HCT116 (cell line): ENCODE results near the gene ADGRB3. TPM values are rescaled to one million over a fixed set of nuclear protein-coding genes. Genes with fewer than 3 reads are reported as not detected.

Source experiments
- ATAC-seq: fragments of 200-7000 bp; cut with Tn5 transposase; 2 replicates; pipeline ENCODE4 v1.9.1; 2020; ENCODE audit warnings: mild to moderate bottlenecking, moderate library complexity
- BruUV-seq: library from RNA; stranded (reverse); fragments of 400-500 nt; replicated peaks from 2 replicates; lab custom pipeline; 2021; lab: Mats Ljungman, UMichigan
- CTCF ChIA-PET: fragments of 300-600 bp; sonication (Branson Sonifier 250); formaldehyde crosslinking; loops from one replicate; lab custom pipeline; 2021; ENCODE audit warnings: antibody characterized with exemption; lab: Charles Lee
- POLR2A ChIA-PET: fragments of 300-600, 350-600 bp; sonication (Branson Sonifier 250); formaldehyde crosslinking; loops from one replicate; lab custom pipeline; 2021; ENCODE audit warnings: antibody characterized with exemption; lab: Charles Lee
- RAD21 ChIA-PET, 2 experiments: fragments of 300-600 bp; sonication (Branson Sonifier 250); formaldehyde crosslinking; loops; one replicate each; lab custom pipeline; 2023; ENCODE audit warnings: low total read pairs in 2 of 2; ENCODE audit not compliant: uncharacterized antibody in 2 of 2, unreplicated experiment in 2 of 2, low non-redundant PET in 1 of 2; lab: Charles Lee
- DNase-seq: peaks from one replicate; pipeline ENCODE4 v3.0.0-alpha.2; 2010; ENCODE audit warnings: low read depth, low spot score
- H2AFZ ChIP-seq: fragments of 200-600 bp; shearing (Covaris generic), sonication (generic); 2 replicates; pipeline ENCODE4 v1.6.1; 2017; ENCODE audit warnings: low read depth, mixed run types, mixed read lengths, antibody characterized with exemption, low read length; ENCODE audit not compliant: poor library complexity, severe bottlenecking
- H3K27ac ChIP-seq: 2 replicates; pipeline ENCODE4 v1.5.1; 2012; ENCODE audit warnings: low read depth, low read length
- H3K27me3 ChIP-seq: fragments of 200-600 bp; sonication (generic); 2 replicates; pipeline ENCODE4 v1.6.1; 2016; ENCODE audit warnings: mixed run types, low read length, mixed read lengths; ENCODE audit not compliant: insufficient read depth
- H3K36me3 ChIP-seq, 2 experiments: fragments of 200-500 bp in 1 of 2; fragments of 200-600 bp in 1 of 2; sonication (Bioruptor generic) in 1 of 2; sonication (generic) in 1 of 2; 2 replicates each; pipeline versions ENCODE4 v1.5.1 to v1.6.1; 2014 to 2016; ENCODE audit warnings: low read length in 2 of 2, inconsistent platforms in 1 of 2, mixed read lengths in 1 of 2, mixed run types in 1 of 2; ENCODE audit not compliant: insufficient read depth in 2 of 2, control insufficient read depth in 1 of 2
- H3K4me1 ChIP-seq, 2 experiments: fragments of 200-600 bp in 1 of 2; sonication (generic) in 1 of 2; 2 replicates each; pipeline versions ENCODE4 v1.5.1 to v1.6.1; 2012 to 2017; ENCODE audit warnings: low read length in 2 of 2, inconsistent platforms in 1 of 2, mild to moderate bottlenecking in 1 of 2, mixed read lengths in 1 of 2, mixed run types in 1 of 2, moderate library complexity in 1 of 2; ENCODE audit not compliant: insufficient read depth in 2 of 2, control insufficient read depth in 1 of 2
- H3K4me2 ChIP-seq: fragments of 200-600 bp; sonication (generic); 2 replicates; pipeline ENCODE4 v1.6.1; 2017; ENCODE audit warnings: mixed run types, low read length, mixed read lengths
- H3K4me3 ChIP-seq, 2 experiments: fragments of 200-600 bp in 1 of 2; sonication (generic) in 1 of 2; replicated peaks in 1 of 2; 2 replicates each; pipeline ENCODE4 v1.5.1; 2011 to 2016; ENCODE audit warnings: low read length in 2 of 2, control low read depth in 1 of 2, low read depth in 1 of 2, mild to moderate bottlenecking in 1 of 2, mixed read lengths in 1 of 2, mixed run types in 1 of 2
- H3K79me2 ChIP-seq: fragments of 200-600 bp; sonication (generic); 2 replicates; pipeline ENCODE4 v1.6.1; 2017; ENCODE audit warnings: mild to moderate bottlenecking, mixed run types, low read length, moderate library complexity, mixed read lengths; ENCODE audit not compliant: insufficient read depth
- H3K9ac ChIP-seq: fragments of 200-600 bp; sonication (generic); 2 replicates; pipeline ENCODE4 v1.6.1; 2016; ENCODE audit warnings: low read length, mixed read lengths
- H3K9me2 ChIP-seq: fragments of 200-600 bp; sonication (generic), shearing (Covaris generic); 2 replicates; pipeline ENCODE4 v1.6.1; 2017; ENCODE audit warnings: mixed run types, mild to moderate bottlenecking, moderate library complexity; ENCODE audit not compliant: insufficient read depth
- H3K9me3 ChIP-seq, 2 experiments: fragments of 200-500 bp in 1 of 2; fragments of 200-600 bp in 1 of 2; sonication (Bioruptor generic) in 1 of 2; sonication (generic) in 1 of 2; 2 replicates each; pipeline ENCODE4 v1.6.1; 2014 to 2017; ENCODE audit warnings: low read length in 2 of 2, mixed read lengths in 2 of 2, inconsistent platforms in 1 of 2, low read depth in 1 of 2, mild to moderate bottlenecking in 1 of 2, mixed run types in 1 of 2, moderate library complexity in 1 of 2; ENCODE audit not compliant: control insufficient read depth in 1 of 2, insufficient read depth in 1 of 2
- H4K20me1 ChIP-seq: fragments of 200-600 bp; sonication (generic), shearing (Covaris generic); 2 replicates; pipeline ENCODE4 v1.6.1; 2017; ENCODE audit warnings: mixed run types, mild to moderate bottlenecking, moderate library complexity; ENCODE audit not compliant: insufficient read depth
- ATF3 ChIP-seq: IDR thresholded peaks from 2 replicates; pipeline ENCODE4 v1.6.1; 2012
- CEBPB ChIP-seq: IDR thresholded peaks from 2 replicates; pipeline ENCODE4 v1.6.1; 2012; ENCODE audit warnings: low read depth
- EGR1 ChIP-seq: IDR thresholded peaks from 2 replicates; pipeline ENCODE4 v1.6.1; 2012; ENCODE audit warnings: low read depth
- ELF1 ChIP-seq: IDR thresholded peaks from 2 replicates; pipeline ENCODE4 v1.6.1; 2012; ENCODE audit warnings: low read depth, borderline replicate concordance
- EZH2 ChIP-seq: fragments of 200-600 bp; sonication (generic); IDR thresholded peaks from 2 replicates; pipeline ENCODE4 v1.6.1; 2017; ENCODE audit warnings: antibody characterized with exemption, mixed run types
- EZH2phosphoT487 ChIP-seq: fragments of 200-600 bp; IDR thresholded peaks from 2 replicates; pipeline ENCODE4 v1.6.1; 2018; ENCODE audit warnings: antibody characterized with exemption, borderline replicate concordance
- FOSL1 ChIP-seq: IDR thresholded peaks from 2 replicates; pipeline ENCODE4 v1.6.1; 2012; ENCODE audit warnings: low read depth
- JUND ChIP-seq: IDR thresholded peaks from 2 replicates; pipeline ENCODE4 v1.6.1; 2012
- POLR2AphosphoS5 ChIP-seq: IDR thresholded peaks from 2 replicates; pipeline ENCODE4 v1.6.1; 2011; ENCODE audit warnings: mild to moderate bottlenecking, low read depth, low read length, moderate library complexity
- RAD21 ChIP-seq: IDR thresholded peaks from 2 replicates; pipeline ENCODE4 v1.6.1; 2012; ENCODE audit warnings: low read depth, mild to moderate bottlenecking
- SRF ChIP-seq: IDR thresholded peaks from 2 replicates; pipeline ENCODE4 v1.6.1; 2012; ENCODE audit warnings: low read depth
- TCF7L2 ChIP-seq: IDR thresholded peaks from 2 replicates; pipeline ENCODE4 v1.7.0; 2011; ENCODE audit warnings: borderline replicate concordance, inconsistent platforms; ENCODE audit not compliant: insufficient read depth, insufficient read length; ENCODE audit errors: extremely low read depth
- intact Hi-C: fragments of 100-400 bp; cut with micrococcal nuclease; formaldehyde crosslinking; loops from 2 replicates; pipeline ENCODE4 v1.10.0; 2022
- total RNA-seq: library from RNA; stranded (reverse); gene quantifications from one replicate; pipeline ENCODE4 v1.2.1, GENCODE V29; 2021; ENCODE audit not compliant: unreplicated experiment
- TF ChIP-seq, protein P1 (sequence below): IDR thresholded peaks from 2 replicates; pipeline ENCODE4 v1.6.1; 2012
- TF ChIP-seq, protein P2 (sequence below), 3 experiments: fragments of 200-600 bp in 1 of 3; sonication (generic) in 1 of 3; IDR thresholded peaks in 2 of 3; conservative IDR thresholded peaks in 1 of 3; 2 replicates each; pipeline ENCODE4 v1.5.1; 2012 to 2017; ENCODE audit warnings: low read depth in 2 of 3, low read length in 2 of 3, antibody characterized with exemption in 1 of 3, borderline replicate concordance in 1 of 3, control low read depth in 1 of 3, mild to moderate bottlenecking in 1 of 3, mixed read lengths in 1 of 3, mixed run types in 1 of 3, moderate library complexity in 1 of 3; ENCODE audit not compliant: insufficient read depth in 1 of 3

The ADGRB3 gene
- total RNA-seq, 1 experiment from 2014 or later = not detected

DNA sequence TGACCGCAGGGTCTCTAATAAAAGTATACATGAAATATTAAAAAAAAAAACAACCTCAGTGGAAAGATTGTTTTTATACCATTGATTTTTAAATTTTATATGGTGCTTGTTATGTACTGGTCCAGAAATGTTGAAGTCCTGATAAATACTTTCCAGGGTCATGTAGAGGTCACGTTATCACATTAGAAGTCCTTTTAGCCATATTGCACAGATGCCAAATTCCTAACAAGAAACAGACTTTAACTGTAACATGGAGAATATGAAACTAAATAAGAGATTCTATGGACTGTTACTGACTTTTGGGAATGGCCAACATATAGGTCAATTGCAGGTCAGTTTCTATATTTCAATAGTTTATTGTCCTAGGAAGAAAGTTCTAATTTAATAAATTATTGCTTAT lies 89.0 kb downstream of the ADGRB3 start:
- BruUV-seq = no TSS peak
- POLR2A ChIA-PET = no interaction called here
- no peak for ATAC-seq

More for the DNA sequence above, 89.0 kb downstream of the ADGRB3 start:
- H3K4me1 ChIP-seq = no peaks in the 10 kb centered on the region
- H3K36me3 ChIP-seq = no peaks in the 10 kb centered on the region
- CTCF ChIA-PET = no interaction called here
- no peaks in the 10 kb centered on the region for H4K20me1 ChIP-seq
- H3K9ac ChIP-seq = no peak overlapping the region
- intact Hi-C loops = no loop called here
- no peak overlapping the region for H3K4me2 ChIP-seq
- RAD21 ChIA-PET = no interaction called here
- H3K9me2 ChIP-seq = no peaks in the 10 kb centered on the region
- no peak for TF ChIP-seq FOSL1
- TF ChIP-seq ELF1 = no peak
- TF ChIP-seq EZH2phosphoT487 = no peak
- TF ChIP-seq, protein P1, sequence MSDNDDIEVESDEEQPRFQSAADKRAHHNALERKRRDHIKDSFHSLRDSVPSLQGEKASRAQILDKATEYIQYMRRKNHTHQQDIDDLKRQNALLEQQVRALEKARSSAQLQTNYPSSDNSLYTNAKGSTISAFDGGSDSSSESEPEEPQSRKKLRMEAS = no peak
- no peak for TF ChIP-seq TCF7L2
- TF ChIP-seq JUND = no peak
- no peak for TF ChIP-seq EGR1
- TF ChIP-seq ATF3 = no peak
- no peak for TF ChIP-seq EZH2
- no peak for TF ChIP-seq CEBPB
- TF ChIP-seq RAD21 = no peak
- TF ChIP-seq POLR2AphosphoS5 = no peak
- TF ChIP-seq SRF = no peak
- TF ChIP-seq, protein P2, sequence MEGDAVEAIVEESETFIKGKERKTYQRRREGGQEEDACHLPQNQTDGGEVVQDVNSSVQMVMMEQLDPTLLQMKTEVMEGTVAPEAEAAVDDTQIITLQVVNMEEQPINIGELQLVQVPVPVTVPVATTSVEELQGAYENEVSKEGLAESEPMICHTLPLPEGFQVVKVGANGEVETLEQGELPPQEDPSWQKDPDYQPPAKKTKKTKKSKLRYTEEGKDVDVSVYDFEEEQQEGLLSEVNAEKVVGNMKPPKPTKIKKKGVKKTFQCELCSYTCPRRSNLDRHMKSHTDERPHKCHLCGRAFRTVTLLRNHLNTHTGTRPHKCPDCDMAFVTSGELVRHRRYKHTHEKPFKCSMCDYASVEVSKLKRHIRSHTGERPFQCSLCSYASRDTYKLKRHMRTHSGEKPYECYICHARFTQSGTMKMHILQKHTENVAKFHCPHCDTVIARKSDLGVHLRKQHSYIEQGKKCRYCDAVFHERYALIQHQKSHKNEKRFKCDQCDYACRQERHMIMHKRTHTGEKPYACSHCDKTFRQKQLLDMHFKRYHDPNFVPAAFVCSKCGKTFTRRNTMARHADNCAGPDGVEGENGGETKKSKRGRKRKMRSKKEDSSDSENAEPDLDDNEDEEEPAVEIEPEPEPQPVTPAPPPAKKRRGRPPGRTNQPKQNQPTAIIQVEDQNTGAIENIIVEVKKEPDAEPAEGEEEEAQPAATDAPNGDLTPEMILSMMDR (IDR thresholded peaks at IDR 0.05 in 2 of 3, conservative IDR thresholded peaks at IDR 0.05 in 1 of 3; ENCODE audit: borderline replicate concordance in 1 of 3, insufficient read depth in 1 of 3, low read depth in 2 of 3, low read length in 2 of 3) = no peak
- H3K27me3 ChIP-seq = no peaks in the 10 kb centered on the region
- no peak overlapping the region for H3K4me3 ChIP-seq
- H3K9me3 ChIP-seq = peaks cover 8% of the 10 kb centered on the region in 2 experiments; a peak in 2 of 4 replicates
- no peaks in the 10 kb centered on the region for H3K79me2 ChIP-seq
- DNase-seq = no peak
- no peak overlapping the region for H3K27ac ChIP-seq
- no peak overlapping the region for H2AFZ ChIP-seq
